T-helper 2 cell treated with Interferon-gamma antibody and Interleukin-4, amounts not matched to agents 5 μg/mL and 100 μg/mL, for 36 hours (primary cell): Measurements from ENCODE around the gene OGFOD2.

Experiments used
- DNase-seq: peaks from one replicate; pipeline ENCODE4 v3.0.0; 2021; ENCODE audit warnings: low spot score
- H3K27ac Mint-ChIP-seq: one replicate; pipeline ENCODE4 v1.8.0; 2021; ENCODE audit warnings: mild to moderate bottlenecking, mixed read lengths
- H3K27me3 Mint-ChIP-seq: one replicate; pipeline ENCODE4 v1.8.0; 2021; ENCODE audit warnings: low read depth, mixed read lengths
- H3K36me3 Mint-ChIP-seq: one replicate; pipeline ENCODE4 v1.8.0; 2021; ENCODE audit warnings: low read depth, mixed read lengths
- H3K4me1 Mint-ChIP-seq: one replicate; pipeline ENCODE4 v1.8.0; 2021; ENCODE audit warnings: low read depth, mixed read lengths
- H3K4me3 Mint-ChIP-seq: one replicate; pipeline ENCODE4 v1.8.0; 2022; ENCODE audit warnings: mild to moderate bottlenecking, moderate library complexity, mixed read lengths
- H3K9me3 Mint-ChIP-seq: one replicate; pipeline ENCODE4 v1.8.0; 2021; ENCODE audit warnings: mixed read lengths

Gene OGFOD2

GRCh38 chr12:122944605-122945592 is 30.1 kb upstream of the OGFOD2 start:
- Mint-ChIP-seq H3K9me3 (no peaks in the 10 kb centered on the region), H3K36me3 (no peaks in the 10 kb centered on the region)
- DNase-seq = no peak

DNA sequence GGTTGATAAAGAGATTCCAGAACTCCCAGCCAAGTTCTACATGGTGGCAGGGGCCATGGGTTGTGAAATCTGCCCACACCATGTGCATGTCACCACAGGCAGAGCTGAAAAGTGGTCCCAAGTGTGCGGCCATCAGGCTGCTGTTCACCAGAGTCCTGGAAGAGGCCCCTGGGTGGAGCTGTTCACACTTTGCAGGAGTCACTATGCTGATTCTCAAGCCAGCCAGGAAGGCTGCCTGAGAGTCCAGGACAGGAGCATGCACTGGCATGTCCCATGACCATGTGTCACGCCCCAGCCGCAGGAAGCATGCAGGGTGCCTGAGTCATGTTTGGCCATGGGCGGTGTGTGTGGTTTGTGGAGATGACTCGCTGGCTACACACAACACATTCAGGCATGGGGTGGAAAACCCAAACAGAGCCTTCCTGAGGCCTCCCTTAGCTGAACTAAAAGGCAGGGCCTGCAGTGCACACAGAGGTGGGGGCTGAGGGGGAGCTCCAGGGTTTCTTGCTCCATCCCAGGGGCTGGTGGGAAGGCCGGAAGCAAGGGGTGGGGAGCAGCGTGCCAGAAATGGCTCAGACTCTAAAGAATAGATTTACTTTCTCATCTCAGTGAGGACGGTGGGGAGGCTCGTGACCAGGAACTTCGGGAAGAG is 28.2 kb upstream of the OGFOD2 start:
- DNase-seq = peak; percentile 95
- Mint-ChIP-seq H3K9me3 (no peaks in the 10 kb centered on the region), H3K27ac (peak overlapping the region; percentile 65), H3K4me1 (peaks cover 17% of the 10 kb centered on the region), H3K36me3 (no peaks in the 10 kb centered on the region), H3K27me3 (no peaks in the 10 kb centered on the region), H3K4me3 (peak overlapping the region; percentile 43)

More at GRCh38 chr12:122944605-122945592, 30.1 kb upstream of the OGFOD2 start:
- peaks cover 17% of the 10 kb centered on the region for H3K4me1 Mint-ChIP-seq
- H3K27me3 Mint-ChIP-seq = no peaks in the 10 kb centered on the region
- H3K4me3 Mint-ChIP-seq = no peak overlapping the region
- peak overlapping the region; percentile 26 for H3K27ac Mint-ChIP-seq

- H3K9me3 Mint-ChIP-seq = no peaks in the 10 kb centered on the region
- peak overlapping the region; percentile 43 for H3K4me3 Mint-ChIP-seq
- H3K27ac Mint-ChIP-seq = peak overlapping the region; percentile 65
- H3K27me3 Mint-ChIP-seq = no peaks in the 10 kb centered on the region
- DNase-seq = no peak
- peaks cover 20% of the 10 kb centered on the region for H3K4me1 Mint-ChIP-seq
- no peaks in the 10 kb centered on the region for H3K36me3 Mint-ChIP-seq
These were observed 27.7 kb upstream of the OGFOD2 start for GRCh38 chr12:122947352-122947792.

- Mint-ChIP-seq H3K9me3 (no peaks in the 10 kb centered on the region), H3K27ac (no peak overlapping the region), H3K4me1 (peaks cover 21% of the 10 kb centered on the region)
These were observed 26.4 kb upstream of the OGFOD2 start for GRCh38 chr12:122948605-122949004.

DNA sequence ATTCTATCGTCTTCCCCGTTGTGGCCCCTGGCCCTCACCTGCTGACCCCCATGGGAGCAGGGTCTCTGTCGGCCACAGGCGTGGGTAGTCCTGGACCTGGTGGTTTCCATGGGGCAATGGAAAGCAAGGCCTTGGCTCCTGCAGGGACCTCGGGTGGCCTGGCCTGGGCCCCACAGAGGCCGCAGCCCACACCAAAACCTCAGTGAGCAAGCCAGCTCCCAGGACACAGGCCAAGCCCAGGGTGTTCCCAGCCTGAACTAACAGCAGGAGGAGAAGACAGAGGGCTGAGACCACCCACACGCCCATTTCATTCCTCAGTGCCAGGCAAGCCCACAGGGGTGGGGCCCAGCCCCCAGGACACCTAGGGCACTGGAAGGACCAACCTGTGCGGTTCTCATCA is 25.6 kb upstream of the OGFOD2 start:
- Mint-ChIP-seq H3K4me1 (peaks cover 21% of the 10 kb centered on the region), H3K4me3 (no peak overlapping the region), H3K27ac (no peak overlapping the region), H3K36me3 (no peaks in the 10 kb centered on the region), H3K27me3 (no peaks in the 10 kb centered on the region), H3K9me3 (no peaks in the 10 kb centered on the region)
- no peak for DNase-seq

More at GRCh38 chr12:122948605-122949004, 26.4 kb upstream of the OGFOD2 start:
- H3K27me3 Mint-ChIP-seq = no peaks in the 10 kb centered on the region
- no peak for DNase-seq
- H3K4me3 Mint-ChIP-seq = no peak overlapping the region
- H3K36me3 Mint-ChIP-seq = no peaks in the 10 kb centered on the region

DNA sequence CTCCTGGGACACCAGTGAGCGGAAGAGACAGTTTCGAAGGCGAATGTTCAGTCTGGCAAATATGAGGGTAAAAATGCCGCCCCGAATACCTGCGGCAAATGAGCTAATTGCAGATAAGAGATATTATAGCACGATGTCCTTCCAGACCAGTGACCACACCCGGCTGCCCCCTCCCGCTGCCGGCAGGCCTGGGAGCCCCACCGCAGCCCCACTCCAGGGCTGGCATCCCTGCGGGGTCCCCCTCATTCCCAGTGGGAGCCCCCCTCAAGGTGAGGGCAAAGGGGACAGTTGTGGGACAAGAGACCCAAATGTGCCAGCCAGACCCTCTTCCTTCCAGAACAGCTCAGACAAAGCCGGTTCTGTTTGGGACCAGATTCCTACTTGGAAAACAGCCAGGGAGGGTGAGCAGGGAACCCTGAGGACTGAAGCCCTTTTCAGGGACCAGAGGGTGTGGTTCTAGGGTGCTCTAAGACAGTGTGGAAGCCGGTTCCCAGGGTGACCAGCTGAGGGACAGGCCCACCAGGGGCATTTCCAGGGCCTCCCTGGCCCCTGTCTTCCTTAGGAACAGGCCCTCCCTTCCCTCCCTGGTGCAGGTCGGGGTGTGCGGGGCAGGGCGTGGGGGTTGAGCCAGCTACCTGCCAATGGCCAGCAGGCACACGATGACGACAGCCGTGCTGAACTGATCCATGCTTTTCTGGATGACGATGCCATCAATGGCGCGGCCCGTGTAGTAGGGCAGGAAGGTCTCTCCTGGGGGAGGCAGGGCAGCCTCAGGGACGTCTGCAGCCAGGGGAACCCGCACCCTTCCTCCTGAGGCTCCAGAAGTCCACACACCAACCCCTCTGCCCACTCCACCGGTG is 25.0 kb upstream of the OGFOD2 start:
- H3K9me3 Mint-ChIP-seq = no peaks in the 10 kb centered on the region
- peaks cover 21% of the 10 kb centered on the region for H3K4me1 Mint-ChIP-seq

DNA sequence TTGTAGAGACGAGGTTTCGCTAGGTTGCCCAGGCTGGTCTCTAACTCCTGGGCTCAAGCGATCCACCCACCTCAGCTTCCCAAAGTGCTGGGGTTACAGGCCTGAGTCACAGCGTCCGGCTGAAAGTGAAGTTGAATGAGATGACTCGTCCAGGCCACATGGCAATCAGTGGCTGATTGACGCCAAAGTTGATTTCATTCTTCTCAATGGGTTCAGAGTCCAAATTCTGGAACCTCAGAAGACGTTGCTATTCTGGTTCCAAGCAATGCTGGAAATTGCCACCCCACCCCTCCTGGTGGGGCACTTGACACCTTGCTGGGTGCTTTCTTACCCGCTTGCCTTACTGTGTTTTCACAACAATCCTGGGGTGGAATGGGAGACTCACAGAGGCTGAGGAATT is 23.6 kb upstream of the OGFOD2 start:
- no peak overlapping the region for H3K27ac Mint-ChIP-seq
- no peak overlapping the region for H3K4me3 Mint-ChIP-seq
- DNase-seq = no peak
- no peaks in the 10 kb centered on the region for H3K36me3 Mint-ChIP-seq
- no peaks in the 10 kb centered on the region for H3K9me3 Mint-ChIP-seq
- H3K4me1 Mint-ChIP-seq = peaks cover 18% of the 10 kb centered on the region
- no peaks in the 10 kb centered on the region for H3K27me3 Mint-ChIP-seq

More for the DNA sequence above, 25.0 kb upstream of the OGFOD2 start:
- Mint-ChIP-seq H3K27me3 (no peaks in the 10 kb centered on the region), H3K27ac (no peak overlapping the region), H3K4me3 (no peak overlapping the region), H3K36me3 (no peaks in the 10 kb centered on the region)
- no peak for DNase-seq

GRCh38 chr12:122951979-122952892 is 22.8 kb upstream of the OGFOD2 start:
- DNase-seq = peak; percentile 66
- Mint-ChIP-seq H3K4me3 (no peak overlapping the region), H3K27ac (no peak overlapping the region), H3K9me3 (no peaks in the 10 kb centered on the region), H3K4me1 (peaks cover 9% of the 10 kb centered on the region), H3K36me3 (no peaks in the 10 kb centered on the region), H3K27me3 (no peaks in the 10 kb centered on the region)

- Mint-ChIP-seq H3K36me3 (no peaks in the 10 kb centered on the region), H3K27me3 (no peaks in the 10 kb centered on the region), H3K4me3 (no peak overlapping the region)
These were observed 19.9 kb upstream of the OGFOD2 start for GRCh38 chr12:122955156-122955555.

DNA sequence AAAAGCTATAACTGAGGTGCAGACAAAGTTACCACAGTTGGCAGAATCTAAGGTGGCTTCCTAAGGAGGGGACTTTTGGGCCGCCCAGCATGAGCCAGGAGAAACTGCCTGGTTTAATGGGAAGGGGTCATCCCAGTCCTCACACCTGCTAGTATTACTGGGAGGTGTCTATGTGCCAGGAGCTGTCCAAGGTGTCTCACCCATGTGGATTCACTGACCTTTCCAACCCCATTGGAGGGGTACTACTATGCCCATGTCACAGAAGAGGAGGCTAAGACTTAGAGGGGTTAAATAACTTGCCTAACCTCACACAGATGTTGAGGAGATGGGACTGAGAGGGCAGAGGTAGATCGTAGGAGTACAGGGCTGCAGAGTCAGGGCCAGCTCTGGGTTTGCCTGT is 19.0 kb upstream of the OGFOD2 start:
- no peak for DNase-seq
- no peaks in the 10 kb centered on the region for H3K27me3 Mint-ChIP-seq
- H3K36me3 Mint-ChIP-seq = no peaks in the 10 kb centered on the region
- H3K9me3 Mint-ChIP-seq = no peaks in the 10 kb centered on the region
- H3K4me1 Mint-ChIP-seq = peaks cover 4% of the 10 kb centered on the region
- H3K4me3 Mint-ChIP-seq = no peak overlapping the region
- H3K27ac Mint-ChIP-seq = no peak overlapping the region

More at GRCh38 chr12:122955156-122955555, 19.9 kb upstream of the OGFOD2 start:
- peaks cover 4% of the 10 kb centered on the region for H3K4me1 Mint-ChIP-seq
- no peak overlapping the region for H3K27ac Mint-ChIP-seq
- no peaks in the 10 kb centered on the region for H3K9me3 Mint-ChIP-seq
- DNase-seq = no peak

DNA sequence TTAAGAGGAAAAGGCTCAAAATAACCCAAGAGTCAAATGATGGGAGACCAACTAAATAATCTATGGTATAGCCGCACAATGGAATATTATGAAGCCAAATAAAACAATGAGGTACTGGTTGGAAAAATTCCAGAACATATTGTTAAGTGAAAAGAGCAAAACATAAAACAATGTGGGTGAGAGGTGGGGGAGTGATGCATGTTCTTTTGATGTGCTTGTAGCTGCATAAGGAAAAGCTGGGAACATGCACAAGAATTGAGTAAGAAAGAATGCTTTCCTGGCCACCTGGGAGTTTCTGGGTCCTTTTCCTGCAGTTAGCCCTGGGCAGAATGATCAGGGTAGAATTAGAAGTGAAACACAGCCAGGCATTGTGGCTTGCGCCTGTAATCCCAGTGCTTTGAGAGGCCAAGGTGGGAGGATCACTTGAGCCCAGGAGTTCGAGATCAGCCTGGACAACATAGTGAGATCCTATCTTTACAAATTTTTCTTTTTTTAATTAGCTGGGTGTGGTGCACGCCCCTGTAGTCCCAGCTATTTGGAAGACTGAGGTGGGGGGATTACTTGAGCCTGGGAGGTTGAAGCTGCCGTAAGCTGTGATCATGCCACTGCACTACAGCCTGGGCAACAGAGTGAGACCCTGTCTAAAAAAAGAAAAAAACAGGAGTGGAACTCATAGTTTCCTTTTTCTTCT is 16.7 kb upstream of the OGFOD2 start:
- Mint-ChIP-seq H3K27me3 (no peaks in the 10 kb centered on the region), H3K4me1 (no peaks in the 10 kb centered on the region), H3K27ac (no peak overlapping the region), H3K9me3 (no peaks in the 10 kb centered on the region), H3K36me3 (no peaks in the 10 kb centered on the region), H3K4me3 (no peak overlapping the region)
- no peak for DNase-seq

DNA sequence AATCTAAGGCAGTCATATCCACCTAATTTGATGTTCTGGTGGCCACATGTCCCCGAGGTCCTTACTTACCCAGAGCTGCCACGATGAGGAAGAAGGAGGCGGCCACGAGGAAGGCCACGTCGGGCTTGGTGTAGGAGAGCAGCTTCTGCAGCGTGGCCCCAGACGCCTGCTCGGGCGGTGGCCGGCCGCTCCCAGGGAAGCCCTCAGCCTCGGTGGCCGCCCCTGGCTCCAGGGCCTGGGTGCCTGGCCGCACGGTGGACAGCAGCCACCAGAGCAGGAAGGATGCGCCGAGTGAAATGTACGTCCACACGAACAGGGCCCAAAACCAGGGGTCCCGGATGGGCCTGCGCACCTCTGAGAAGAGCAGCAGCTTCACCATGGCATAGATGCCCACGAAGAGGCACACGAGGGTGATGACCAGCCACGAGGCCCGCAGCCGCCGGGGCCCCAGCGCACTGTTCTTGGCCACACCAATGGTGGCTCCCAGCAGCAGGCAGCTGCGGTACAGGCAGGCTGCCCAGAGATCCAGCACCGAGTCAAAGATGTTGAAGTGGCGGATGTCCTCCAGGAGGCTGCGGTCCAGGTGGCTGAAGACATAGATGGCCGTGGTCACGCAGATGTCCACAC is 15.4 kb upstream of the OGFOD2 start:
- Mint-ChIP-seq H3K9me3 (no peaks in the 10 kb centered on the region), H3K4me3 (no peak overlapping the region), H3K27ac (no peak overlapping the region), H3K4me1 (no peaks in the 10 kb centered on the region), H3K36me3 (no peaks in the 10 kb centered on the region), H3K27me3 (no peaks in the 10 kb centered on the region)
- DNase-seq = no peak
